ENCODE results near the gene ADARB2.

The ADARB2 gene

DNA sequence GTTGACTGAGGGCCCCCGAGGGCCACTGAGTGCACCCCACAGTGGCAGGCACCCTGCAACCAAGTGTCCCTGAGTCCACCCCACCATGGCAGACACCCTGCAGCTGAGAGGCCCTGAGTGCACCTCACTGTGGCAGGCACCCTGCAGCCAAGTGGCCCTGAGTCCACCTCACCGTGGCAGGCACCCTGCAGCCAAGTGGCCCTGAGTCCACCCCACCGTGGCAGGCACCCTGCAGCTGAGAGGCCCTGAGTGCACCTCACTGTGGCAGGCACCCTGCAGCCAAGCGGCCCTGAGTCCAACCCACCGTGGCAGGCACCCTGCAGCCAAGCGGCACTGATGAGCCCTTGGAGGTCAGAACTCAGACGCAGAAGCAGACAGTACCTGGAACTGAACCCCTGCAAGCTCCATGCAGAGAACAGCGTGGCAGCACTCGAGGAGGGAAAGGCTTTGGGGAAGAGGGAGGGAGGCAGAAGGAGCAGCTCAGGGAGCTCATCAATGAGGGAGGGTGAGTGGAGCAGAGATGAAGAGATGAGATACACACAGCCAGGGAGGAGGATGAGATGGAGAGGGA is 524.7 kb downstream of the ADARB2 start:
- ChIA-PET CTCF (no interaction called here), POLR2A (no interaction called here)
- DNase-seq (ENCODE audit: extremely low spot score): no peak
- TF ChIP-seq SP1 (IDR thresholded peaks at IDR 0.05) (no peak), ELF4 (IDR thresholded peaks at IDR 0.05) (no peak)

DNA sequence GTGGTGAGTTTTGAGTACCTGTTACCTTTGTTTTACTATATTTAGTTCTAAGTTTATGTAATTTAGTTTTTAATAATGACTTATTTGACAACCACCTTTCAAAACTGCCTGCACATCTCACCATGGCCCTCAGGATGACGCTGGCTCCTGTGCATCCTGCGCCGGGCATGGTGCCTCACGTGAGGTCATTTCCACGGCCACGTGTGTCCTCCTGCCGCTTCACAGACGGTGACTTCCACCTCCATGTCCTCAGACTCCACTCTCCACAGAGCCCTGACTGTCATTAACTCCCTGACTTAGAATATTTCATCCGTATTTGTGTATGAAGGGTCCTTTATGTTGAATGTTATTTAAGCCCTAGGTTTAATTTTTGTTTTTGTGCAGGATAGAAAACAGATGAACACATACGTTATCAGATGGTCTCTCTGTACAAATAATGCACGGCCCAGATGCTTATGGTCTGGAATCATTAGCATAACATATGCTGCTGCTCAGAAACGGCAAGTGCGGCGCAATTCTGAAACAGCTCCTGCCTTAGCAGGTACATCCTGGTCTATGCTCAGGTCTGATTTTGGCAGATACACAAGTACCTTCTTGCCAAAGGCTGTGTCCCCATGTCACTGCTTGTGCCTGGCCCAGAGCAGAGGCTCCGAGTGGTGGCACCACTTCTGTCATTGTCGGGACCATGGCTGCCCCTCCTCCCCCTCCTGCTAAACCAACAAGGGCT is 525.3 kb downstream of the ADARB2 start:
- POLR2A ChIA-PET: no interaction called here
- no peak for TF ChIP-seq FOXM1 (IDR thresholded peaks at IDR 0.05; ENCODE audit: borderline replicate concordance)
- no peak for TF ChIP-seq FOXA1 (IDR thresholded peaks at IDR 0.05)
- TF ChIP-seq NFRKB (IDR thresholded peaks at IDR 0.05): no peak
- no peak for TF ChIP-seq SUZ12 (IDR thresholded peaks at IDR 0.05)
- TF ChIP-seq ZNF384 (IDR thresholded peaks at IDR 0.05): no peak
- no peak for TF ChIP-seq HDGF (IDR thresholded peaks at IDR 0.05; ENCODE audit: borderline replicate concordance)
- TF ChIP-seq BHLHE40 (IDR thresholded peaks at IDR 0.05; ENCODE audit: borderline replicate concordance): no peak
- TF ChIP-seq L3MBTL2 (conservative IDR thresholded peaks at IDR 0.05): no peak
- no peak for TF ChIP-seq LEF1 (IDR thresholded peaks at IDR 0.05; ENCODE audit: borderline replicate concordance)
- TF ChIP-seq CTBP1 (IDR thresholded peaks at IDR 0.05; ENCODE audit: borderline replicate concordance): no peak
- TF ChIP-seq ELF4 (IDR thresholded peaks at IDR 0.05): no peak
- TF ChIP-seq, protein P1, sequence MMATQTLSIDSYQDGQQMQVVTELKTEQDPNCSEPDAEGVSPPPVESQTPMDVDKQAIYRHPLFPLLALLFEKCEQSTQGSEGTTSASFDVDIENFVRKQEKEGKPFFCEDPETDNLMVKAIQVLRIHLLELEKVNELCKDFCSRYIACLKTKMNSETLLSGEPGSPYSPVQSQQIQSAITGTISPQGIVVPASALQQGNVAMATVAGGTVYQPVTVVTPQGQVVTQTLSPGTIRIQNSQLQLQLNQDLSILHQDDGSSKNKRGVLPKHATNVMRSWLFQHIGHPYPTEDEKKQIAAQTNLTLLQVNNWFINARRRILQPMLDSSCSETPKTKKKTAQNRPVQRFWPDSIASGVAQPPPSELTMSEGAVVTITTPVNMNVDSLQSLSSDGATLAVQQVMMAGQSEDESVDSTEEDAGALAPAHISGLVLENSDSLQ (IDR thresholded peaks at IDR 0.05): no peak
- TF ChIP-seq TARDBP (IDR thresholded peaks at IDR 0.05): no peak
- CTCF ChIA-PET: no interaction called here
- DNase-seq (ENCODE audit: extremely low spot score): no peak

DNA sequence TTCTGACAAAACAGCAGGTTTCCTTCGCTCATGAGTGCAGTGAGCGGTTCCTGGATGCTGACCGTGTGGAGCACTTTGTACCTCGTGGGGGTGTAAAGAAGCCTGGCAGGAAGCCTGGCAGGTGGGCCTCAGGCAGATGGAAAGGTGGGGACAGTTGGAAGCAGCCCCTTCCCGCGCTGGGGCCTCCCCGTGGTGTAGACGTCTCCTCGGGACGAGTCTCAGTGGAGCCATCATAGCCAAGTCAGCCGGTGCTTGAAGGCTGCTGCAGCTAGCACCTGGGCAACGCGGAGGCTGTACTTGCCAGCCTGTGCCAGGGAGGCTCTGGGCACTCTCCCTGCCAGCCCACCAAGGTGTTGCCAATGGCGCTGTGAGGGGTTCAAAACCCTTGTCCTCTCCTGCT is 526.7 kb downstream of the ADARB2 start:
- ChIA-PET POLR2A (no interaction called here), CTCF (no interaction called here)
- TF ChIP-seq CTBP1 (IDR thresholded peaks at IDR 0.05; ENCODE audit: borderline replicate concordance) (no peak), TARDBP (IDR thresholded peaks at IDR 0.05) (no peak), BHLHE40 (IDR thresholded peaks at IDR 0.05; ENCODE audit: borderline replicate concordance) (no peak), LEF1 (IDR thresholded peaks at IDR 0.05; ENCODE audit: borderline replicate concordance) (no peak), FOXA1 (IDR thresholded peaks at IDR 0.05) (no peak), NFRKB (IDR thresholded peaks at IDR 0.05) (no peak), SP1 (IDR thresholded peaks at IDR 0.05) (no peak), SUZ12 (IDR thresholded peaks at IDR 0.05) (no peak), L3MBTL2 (conservative IDR thresholded peaks at IDR 0.05) (no peak), FOXM1 (IDR thresholded peaks at IDR 0.05; ENCODE audit: borderline replicate concordance) (no peak), HDGF (IDR thresholded peaks at IDR 0.05; ENCODE audit: borderline replicate concordance) (no peak), ARNT (IDR thresholded peaks at IDR 0.05) (no peak), ZNF384 (IDR thresholded peaks at IDR 0.05) (no peak), ELF4 (IDR thresholded peaks at IDR 0.05) (no peak), FOXK2 (IDR thresholded peaks at IDR 0.05) (no peak)
- TF ChIP-seq, protein P1 (IDR thresholded peaks at IDR 0.05): no peak
- DNase-seq (ENCODE audit: extremely low spot score): no peak

DNA sequence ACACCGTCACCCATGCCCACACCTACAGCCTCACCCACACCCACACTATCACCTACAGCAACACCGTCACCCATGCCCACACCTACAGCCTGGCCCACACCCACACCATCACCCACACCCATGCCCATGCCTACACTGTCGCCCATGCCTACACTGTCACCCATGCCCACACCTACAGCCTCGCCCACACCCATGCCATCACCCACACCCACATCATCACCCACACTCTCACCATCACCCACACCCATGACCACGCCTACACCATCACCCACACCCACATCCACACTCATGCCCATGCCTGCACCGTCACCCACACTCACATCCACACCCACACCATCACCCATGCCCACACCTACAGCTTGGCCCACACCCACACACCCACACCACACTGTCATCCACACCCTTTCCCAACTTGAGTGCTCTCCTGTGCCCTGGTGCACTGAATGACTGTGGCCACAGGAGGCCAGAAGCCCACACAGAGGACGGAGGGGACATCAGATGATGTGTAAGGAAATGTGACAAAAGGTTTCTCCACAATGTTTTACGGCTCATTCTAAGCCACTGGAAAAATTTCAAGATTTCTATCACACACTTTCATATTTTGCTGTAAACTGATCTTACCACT is 527.9 kb downstream of the ADARB2 start:
- CTCF ChIA-PET: no interaction called here
- DNase-seq (ENCODE audit: extremely low spot score): no peak
- TF ChIP-seq FOXA1 (IDR thresholded peaks at IDR 0.05) (no peak), L3MBTL2 (conservative IDR thresholded peaks at IDR 0.05) (no peak), BHLHE40 (IDR thresholded peaks at IDR 0.05; ENCODE audit: borderline replicate concordance) (no peak), HDGF (IDR thresholded peaks at IDR 0.05; ENCODE audit: borderline replicate concordance) (no peak), FOXM1 (IDR thresholded peaks at IDR 0.05; ENCODE audit: borderline replicate concordance) (no peak)
- POLR2A ChIA-PET: no interaction called here

DNA sequence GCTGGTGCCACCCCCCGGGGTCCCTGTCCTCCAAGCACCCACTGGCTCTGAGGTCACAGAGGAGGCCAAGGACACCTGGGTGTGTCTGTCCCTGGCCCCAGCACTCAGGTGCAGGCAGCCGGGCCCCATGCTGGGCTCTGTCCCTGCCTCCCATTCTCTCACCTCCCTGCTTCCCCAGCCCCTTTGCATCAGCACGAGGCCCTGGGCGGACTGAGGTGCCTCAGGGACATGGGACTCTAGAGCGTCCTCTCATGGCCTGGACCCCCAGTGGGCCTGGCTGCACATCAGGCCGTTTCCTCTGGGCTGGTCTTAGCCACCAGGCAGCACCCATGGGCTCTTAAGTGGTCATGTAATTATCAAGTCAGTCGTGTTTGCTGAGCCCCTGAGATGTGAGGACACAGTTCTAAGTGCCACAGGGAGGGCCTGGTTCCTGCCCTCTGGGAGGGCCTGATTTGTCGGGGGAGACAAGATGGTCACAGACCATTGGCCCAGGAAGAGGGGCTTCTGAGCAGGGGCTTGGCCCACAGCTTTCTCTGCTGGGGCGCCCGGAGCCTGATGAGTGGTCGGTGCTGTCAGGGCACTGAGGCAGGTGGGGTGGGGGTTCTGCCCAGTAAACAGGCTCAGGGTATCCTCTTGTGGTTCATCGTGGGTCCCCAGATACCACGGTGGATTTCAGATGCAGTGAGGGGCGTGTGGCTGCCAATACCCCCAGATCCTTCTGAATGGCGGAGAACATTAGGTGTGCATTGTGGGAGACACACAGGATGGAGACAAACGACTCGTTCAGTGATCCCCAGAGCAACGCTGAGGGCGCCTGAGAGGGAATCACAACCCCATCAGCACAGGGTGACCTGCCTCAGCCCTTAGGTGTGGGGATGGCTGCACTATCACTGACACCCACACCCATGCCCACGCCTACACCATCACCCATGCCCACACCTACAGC is 528.7 kb downstream of the ADARB2 start:
- DNase-seq (ENCODE audit: extremely low spot score): no peak
- no peak for TF ChIP-seq FOXM1 (IDR thresholded peaks at IDR 0.05; ENCODE audit: borderline replicate concordance)
- no peak for TF ChIP-seq SUZ12 (IDR thresholded peaks at IDR 0.05)
- TF ChIP-seq TARDBP (IDR thresholded peaks at IDR 0.05): no peak
- no peak for TF ChIP-seq HDGF (IDR thresholded peaks at IDR 0.05; ENCODE audit: borderline replicate concordance)
- no peak for TF ChIP-seq CTBP1 (IDR thresholded peaks at IDR 0.05; ENCODE audit: borderline replicate concordance)
- no peak for TF ChIP-seq LEF1 (IDR thresholded peaks at IDR 0.05; ENCODE audit: borderline replicate concordance)
- TF ChIP-seq FOXA1 (IDR thresholded peaks at IDR 0.05): no peak
- TF ChIP-seq, protein P1 (IDR thresholded peaks at IDR 0.05): no peak
- no peak for TF ChIP-seq ARNT (IDR thresholded peaks at IDR 0.05)
- TF ChIP-seq ZNF384 (IDR thresholded peaks at IDR 0.05): no peak
- TF ChIP-seq L3MBTL2 (conservative IDR thresholded peaks at IDR 0.05): no peak
- TF ChIP-seq NFRKB (IDR thresholded peaks at IDR 0.05): no peak
- no peak for TF ChIP-seq ELF4 (IDR thresholded peaks at IDR 0.05)
- TF ChIP-seq SP1 (IDR thresholded peaks at IDR 0.05): no peak
- CTCF ChIA-PET: interaction anchor here (0.8 kb wide), 1 partner anchor 160 kb away, joined by 5 read pairs; no protein-coding TSS in a partner anchor
- POLR2A ChIA-PET: no interaction called here

Data from HEK293T (cell line).